Epithelial cell of esophagus (primary cell): ENCODE measurements around the gene NMT2.

ENCODE experiments used
- DNase-seq: peaks from one replicate; pipeline ENCODE4 v3.0.0; 2010; ENCODE audit warnings: low read depth
- H3K4me3 ChIP-seq: 2 replicates; pipeline ENCODE4 v1.5.1; 2011; ENCODE audit warnings: mild to moderate bottlenecking, low read length, control low read depth
- CTCF ChIP-seq: IDR thresholded peaks from 2 replicates; pipeline ENCODE4 v1.5.1; 2011; ENCODE audit warnings: low read depth, mild to moderate bottlenecking, low read length, control low read depth, inconsistent platforms; ENCODE audit not compliant: insufficient read depth; ENCODE audit errors: missing control alignments

Gene NMT2

GRCh38 chr10:15181576-15182156, 13.2 kb upstream of the NMT2 start:
- DNase-seq, result peak; percentile 91
- TF ChIP-seq CTCF, result no peak
- no peak overlapping the region for H3K4me3 ChIP-seq

GRCh38 chr10:15180736-15181135, 12.2 kb upstream of the NMT2 start:
- no peak for TF ChIP-seq CTCF

GRCh38 chr10:15176269-15176668, 7.8 kb upstream of the NMT2 start:
- no peak overlapping the region for H3K4me3 ChIP-seq
- TF ChIP-seq CTCF, result no peak
- DNase-seq, result no peak

More at GRCh38 chr10:15180736-15181135, 12.2 kb upstream of the NMT2 start:
- H3K4me3 ChIP-seq, result no peak overlapping the region
- peak; percentile 77 for DNase-seq

- no peak for DNase-seq
- TF ChIP-seq CTCF, result no peak
- H3K4me3 ChIP-seq, result no peak overlapping the region
Measured at GRCh38 chr10:15175587-15175986, 7.1 kb upstream of the NMT2 start.

- DNase-seq, result peak; percentile 90
- H3K4me3 ChIP-seq, result no peak overlapping the region
- peak; percentile 17 for TF ChIP-seq CTCF
Measured at GRCh38 chr10:15172306-15172840, 3.9 kb upstream of the NMT2 start.

- TF ChIP-seq CTCF, result no peak
- H3K4me3 ChIP-seq, result no peak overlapping the region
- no peak for DNase-seq
Measured at GRCh38 chr10:15169555-15170401, 1.3 kb upstream of the NMT2 start.
